HL-60 (cell line): ENCODE results near the gene PDCD6IP.

Experiments
- DNase-seq, 2 experiments: peaks; one replicate each; pipeline ENCODE4 v3.0.0-alpha.2; 2010 to 2020; ENCODE audit warnings: low read depth in 1 of 2, low spot score in 1 of 2
- H3K27ac ChIP-seq: fragments of 250-450 bp; sonication (Bioruptor Pico); replicated peaks from 2 replicates; pipeline ENCODE4 v1.5.1; 2020; ENCODE audit warnings: mild to moderate bottlenecking, moderate library complexity
- H3K27me3 ChIP-seq: fragments of 250-450 bp; sonication (Bioruptor Pico); 2 replicates; pipeline ENCODE4 v1.5.1; 2021; ENCODE audit warnings: mild to moderate bottlenecking, moderate library complexity; ENCODE audit not compliant: insufficient read depth, poor library complexity, severe bottlenecking
- H3K4me3 ChIP-seq: replicated peaks from 2 replicates; pipeline ENCODE4 v1.5.1; 2011; ENCODE audit warnings: mild to moderate bottlenecking, control low read depth, low read length; ENCODE audit not compliant: insufficient read depth
- GABPA ChIP-seq: IDR thresholded peaks from 2 replicates; pipeline ENCODE4 v1.6.1; 2012; ENCODE audit warnings: low read depth
- POLR2AphosphoS5 ChIP-seq: IDR thresholded peaks from 2 replicates; pipeline ENCODE4 v1.6.1; 2012; ENCODE audit warnings: low read depth
- REST ChIP-seq: IDR thresholded peaks from 2 replicates; pipeline ENCODE4 v1.6.1; 2012; ENCODE audit warnings: low read depth; ENCODE audit not compliant: insufficient replicate concordance
- SPI1 ChIP-seq: IDR thresholded peaks from 2 replicates; pipeline ENCODE4 v1.6.1; 2012; ENCODE audit warnings: low read depth, mild to moderate bottlenecking, borderline replicate concordance
- TF ChIP-seq, protein P1 (sequence below): IDR thresholded peaks from one replicate; pipeline ENCODE4 v1.5.1; 2011; ENCODE audit warnings: low read length, control low read depth, inconsistent platforms; ENCODE audit not compliant: insufficient read depth

Gene PDCD6IP

GRCh38 chr3:33884701-33885100 is 86.3 kb downstream of the PDCD6IP start:
- TF ChIP-seq, protein P1, sequence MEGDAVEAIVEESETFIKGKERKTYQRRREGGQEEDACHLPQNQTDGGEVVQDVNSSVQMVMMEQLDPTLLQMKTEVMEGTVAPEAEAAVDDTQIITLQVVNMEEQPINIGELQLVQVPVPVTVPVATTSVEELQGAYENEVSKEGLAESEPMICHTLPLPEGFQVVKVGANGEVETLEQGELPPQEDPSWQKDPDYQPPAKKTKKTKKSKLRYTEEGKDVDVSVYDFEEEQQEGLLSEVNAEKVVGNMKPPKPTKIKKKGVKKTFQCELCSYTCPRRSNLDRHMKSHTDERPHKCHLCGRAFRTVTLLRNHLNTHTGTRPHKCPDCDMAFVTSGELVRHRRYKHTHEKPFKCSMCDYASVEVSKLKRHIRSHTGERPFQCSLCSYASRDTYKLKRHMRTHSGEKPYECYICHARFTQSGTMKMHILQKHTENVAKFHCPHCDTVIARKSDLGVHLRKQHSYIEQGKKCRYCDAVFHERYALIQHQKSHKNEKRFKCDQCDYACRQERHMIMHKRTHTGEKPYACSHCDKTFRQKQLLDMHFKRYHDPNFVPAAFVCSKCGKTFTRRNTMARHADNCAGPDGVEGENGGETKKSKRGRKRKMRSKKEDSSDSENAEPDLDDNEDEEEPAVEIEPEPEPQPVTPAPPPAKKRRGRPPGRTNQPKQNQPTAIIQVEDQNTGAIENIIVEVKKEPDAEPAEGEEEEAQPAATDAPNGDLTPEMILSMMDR, result no peak
- no peak for TF ChIP-seq REST
- no peak for TF ChIP-seq POLR2AphosphoS5
- no peak for TF ChIP-seq GABPA
- no peak for TF ChIP-seq SPI1
- no peak for DNase-seq

GRCh38 chr3:33885496-33885895 is 87.1 kb downstream of the PDCD6IP start:
- no peak for TF ChIP-seq REST
- TF ChIP-seq POLR2AphosphoS5, result no peak
- TF ChIP-seq, protein P1, result no peak
- TF ChIP-seq SPI1, result no peak

More at GRCh38 chr3:33884701-33885100, 86.3 kb downstream of the PDCD6IP start:
- no peak overlapping the region for H3K4me3 ChIP-seq
- peaks cover 2% of the 10 kb centered on the region for H3K27me3 ChIP-seq
- no peak overlapping the region for H3K27ac ChIP-seq

DNA sequence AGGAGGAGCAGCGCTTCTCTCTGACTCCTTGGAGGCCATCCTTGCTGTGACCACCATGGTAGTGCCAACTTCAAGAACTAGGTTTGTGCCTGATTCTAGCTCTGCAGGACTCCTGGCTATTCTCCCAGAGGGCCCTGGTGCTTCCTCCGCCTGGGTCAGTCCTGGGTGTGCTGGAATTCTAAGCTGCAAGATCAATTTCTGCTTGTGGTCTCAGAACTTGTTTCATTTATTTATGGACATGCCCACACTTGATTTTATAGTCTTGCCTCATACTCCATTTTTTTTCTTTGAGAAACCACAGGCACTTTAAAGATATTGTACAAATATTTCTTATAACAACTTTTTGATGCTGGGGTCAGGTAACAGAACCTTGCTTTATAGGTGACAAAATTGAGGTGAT is 87.6 kb downstream of the PDCD6IP start:
- Histone ChIP-seq H3K27me3 (peaks cover 2% of the 10 kb centered on the region), H3K27ac (no peak overlapping the region), H3K4me3 (no peak overlapping the region)
- DNase-seq, result no peak
- TF ChIP-seq, protein P1, result no peak
- TF ChIP-seq POLR2AphosphoS5 (no peak), SPI1 (no peak), REST (no peak), GABPA (no peak)

More at GRCh38 chr3:33885496-33885895, 87.1 kb downstream of the PDCD6IP start:
- DNase-seq, result no peak
- H3K4me3 ChIP-seq, result no peak overlapping the region
- peaks cover 2% of the 10 kb centered on the region for H3K27me3 ChIP-seq
- no peak overlapping the region for H3K27ac ChIP-seq
